NCI-H146 treated with DMSO at 0.1 percent for 48 hours (cell line): Measurements from ENCODE around the gene RARRES1.
A peak's percentile ranks its signal among the peaks of the same experiment; 100 is the strongest.

Source experiments
- DNase-seq: peaks from one replicate; lab custom pipeline; 2025; ENCODE audit not compliant: unreplicated experiment; lab: John Stamatoyannopoulos, UW

Gene RARRES1

DNA sequence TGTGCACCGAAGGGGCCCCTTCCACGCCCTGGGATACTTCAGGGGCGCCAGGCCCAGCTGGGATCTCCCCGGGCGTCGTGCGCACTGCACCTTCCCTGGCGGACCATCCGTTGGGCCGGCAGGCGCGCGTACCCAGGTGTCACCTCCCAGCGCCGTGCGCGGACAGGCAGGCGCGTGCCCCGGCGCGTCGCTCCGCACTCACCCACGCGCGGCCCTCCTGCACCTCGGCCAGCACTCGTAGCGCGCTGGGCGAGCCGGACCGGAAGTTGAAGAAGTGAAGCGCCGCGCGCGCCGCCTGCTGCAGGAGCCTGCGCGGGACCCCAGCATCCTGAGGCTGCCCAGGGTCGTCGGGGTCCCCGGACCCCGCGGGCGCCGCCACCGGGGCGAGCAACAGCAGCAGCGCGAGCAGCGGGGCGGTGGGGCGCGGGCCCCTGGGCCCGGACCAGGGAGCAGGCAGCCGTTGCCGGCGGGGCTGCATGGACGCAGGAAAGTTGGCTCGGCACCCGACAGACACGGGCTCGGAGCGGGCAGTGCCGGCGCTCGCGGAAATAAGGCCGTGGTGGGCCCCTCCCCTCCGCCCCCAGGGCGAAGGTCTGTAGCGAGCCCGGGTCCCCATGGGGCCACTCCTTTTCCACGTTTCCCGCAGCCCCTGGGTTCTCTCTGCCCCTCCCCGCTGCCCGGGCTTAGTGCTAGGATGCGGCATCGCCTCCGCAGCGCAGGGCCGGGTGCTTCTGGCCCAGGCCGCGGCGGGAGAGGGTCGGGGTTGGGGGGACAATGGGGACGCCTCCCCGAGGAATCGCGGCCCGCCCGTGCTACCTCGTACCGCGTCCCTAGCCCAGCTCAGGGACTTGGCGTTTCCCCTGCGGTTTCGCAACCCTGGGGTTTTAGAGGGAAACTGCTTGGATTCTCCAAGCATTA lies at the start of gene RARRES1:
TSS of gene RARRES1 (minus strand) at position 520 of the 918 bp plus-strand sequence. CDS start at position 478, 42 bp downstream.
- peak; percentile 55 for DNase-seq

- no peak for DNase-seq
Observed at GRCh38 chr3:158781849-158782248, 49.6 kb upstream of the RARRES1 start.

DNA sequence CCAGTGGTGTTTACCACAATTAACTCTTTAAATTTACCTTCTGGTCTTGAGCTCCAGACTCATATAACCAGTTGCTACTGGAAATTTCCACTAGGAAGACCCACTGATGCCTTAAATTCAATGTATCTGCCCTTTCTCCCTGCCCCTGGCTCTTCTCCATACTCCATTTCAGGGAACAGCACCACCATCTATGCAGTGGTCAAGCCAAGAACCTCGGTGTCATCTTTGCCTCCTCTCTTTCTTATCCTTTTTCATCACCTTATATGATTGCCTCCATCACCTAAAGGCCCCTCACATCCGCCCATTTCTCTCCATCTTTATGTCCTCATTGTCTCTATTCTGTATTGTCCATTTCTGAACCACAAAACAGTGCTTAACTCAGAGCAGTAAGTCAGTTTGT lies 48.9 kb upstream of the RARRES1 start:
- no peak for DNase-seq

DNA sequence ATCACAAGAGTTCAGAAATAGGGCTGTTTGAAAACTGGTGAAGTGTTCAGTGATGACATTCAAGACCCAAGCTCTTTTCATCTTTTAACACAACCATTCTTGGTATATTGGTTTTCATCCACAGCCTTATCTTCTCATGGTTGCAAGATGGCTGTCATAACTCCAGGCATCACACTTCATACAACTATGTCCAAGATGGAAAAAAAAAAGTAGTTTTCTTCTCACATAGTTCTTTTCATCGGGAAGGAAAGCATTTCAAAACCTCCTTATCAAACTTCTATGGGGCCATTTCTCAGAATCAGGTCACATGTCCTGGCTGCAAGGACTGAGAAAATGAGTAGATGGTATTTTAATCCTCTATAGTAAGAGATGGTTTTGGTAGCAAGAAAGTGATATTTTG lies 48.5 kb upstream of the RARRES1 start:
- DNase-seq: no peak

DNA sequence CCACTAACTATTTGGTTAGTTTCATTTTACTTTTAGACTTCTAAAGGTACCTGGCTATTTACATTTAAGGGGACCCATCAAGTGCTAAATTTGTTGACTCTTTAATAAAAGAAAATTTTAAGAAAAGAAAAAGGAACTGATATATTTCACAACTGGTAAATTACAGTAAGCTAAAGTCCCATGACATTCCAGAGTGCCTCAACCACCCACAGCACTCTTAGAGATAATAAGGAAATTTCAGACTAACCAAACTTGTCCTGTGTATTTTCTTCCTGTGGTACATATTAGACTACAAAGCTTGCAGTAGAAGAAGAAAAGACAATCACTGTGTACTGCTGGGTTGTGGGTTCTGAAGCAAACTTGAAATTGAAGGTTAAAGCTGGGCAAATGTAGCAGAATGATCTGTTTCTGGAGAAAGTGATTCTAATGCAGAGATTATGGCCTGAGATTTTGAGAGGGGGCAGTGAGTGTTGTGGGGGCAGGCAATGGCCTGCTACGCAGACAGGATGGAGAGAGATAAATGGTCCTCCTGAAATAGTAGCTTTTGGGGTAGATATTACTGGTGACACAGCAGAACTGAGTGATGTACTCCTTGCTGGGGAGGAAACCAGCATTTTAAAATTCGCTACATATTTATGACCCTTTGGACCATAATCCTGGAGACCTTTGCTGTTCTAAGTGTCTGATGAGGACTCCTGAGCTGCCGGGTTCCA lies 45.1 kb upstream of the RARRES1 start:
- DNase-seq: no peak

DNA sequence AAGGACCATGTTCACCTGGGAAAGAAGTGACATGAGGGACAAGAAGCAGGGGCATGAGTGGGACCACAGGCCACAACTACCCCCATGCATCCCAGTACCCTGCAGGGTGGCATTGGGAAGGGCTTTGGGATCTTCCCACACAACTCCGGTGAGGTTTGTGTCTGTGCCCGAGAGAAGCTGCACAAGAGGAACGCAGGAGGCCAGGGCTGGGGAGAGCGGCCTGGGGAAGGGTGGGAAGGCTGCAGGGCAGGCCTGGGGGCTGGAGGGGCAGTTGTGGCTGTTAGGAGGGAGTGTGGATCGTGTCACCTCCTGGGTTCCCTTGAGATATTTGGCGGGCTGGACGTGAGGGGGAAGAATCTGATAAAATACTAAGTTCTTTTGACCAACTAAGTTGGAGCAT lies 44.3 kb upstream of the RARRES1 start:
- DNase-seq: no peak

DNA sequence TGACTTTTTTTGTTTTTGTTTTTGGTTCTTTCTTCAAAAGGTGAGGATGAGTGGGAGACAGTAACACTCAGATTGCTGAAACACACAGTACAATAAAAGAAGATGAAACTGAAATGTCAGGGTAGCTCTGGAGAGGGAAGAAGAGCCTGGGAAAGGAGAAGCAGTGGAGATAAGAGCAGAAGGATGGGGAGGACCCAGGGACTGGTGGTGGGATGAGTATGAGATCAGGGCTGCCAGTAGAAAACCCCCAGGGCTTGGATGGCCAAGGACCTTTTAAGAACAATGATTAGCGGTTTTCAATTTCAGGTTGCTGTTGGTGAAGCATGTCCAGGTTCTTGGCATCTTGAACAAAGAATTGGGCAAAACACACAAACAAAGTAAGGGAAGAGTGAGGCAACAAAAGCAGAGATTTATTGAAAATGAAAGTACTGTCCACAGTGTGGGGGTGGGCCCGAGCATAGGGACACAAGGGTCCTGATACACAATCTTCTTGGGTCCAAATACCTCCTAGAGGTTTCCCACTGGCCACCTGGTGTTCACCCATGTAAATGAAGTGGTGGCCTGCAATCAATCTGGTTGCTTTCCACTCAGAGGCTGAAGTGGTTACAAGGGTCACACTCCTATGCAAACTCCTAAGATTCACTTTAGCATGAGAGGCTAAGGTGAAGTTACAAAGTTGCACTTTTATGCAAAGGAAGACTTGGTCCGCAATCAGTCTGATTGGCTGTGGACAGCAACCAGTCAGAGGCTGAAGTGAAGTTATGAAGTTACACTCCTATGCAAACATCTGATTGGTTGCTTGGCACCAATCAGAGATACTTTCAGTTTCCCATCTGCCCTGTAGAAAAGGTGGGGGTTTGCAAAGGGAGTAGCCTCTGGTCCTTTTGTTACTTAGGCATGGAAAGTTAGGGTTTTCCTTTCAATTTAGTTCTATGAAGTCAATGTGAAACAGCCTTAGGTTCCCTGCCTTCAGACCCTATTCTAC lies 43.5 kb upstream of the RARRES1 start:
- no peak for DNase-seq

GRCh38 chr3:158774965-158775364 lies 42.7 kb upstream of the RARRES1 start:
- DNase-seq: no peak

DNA sequence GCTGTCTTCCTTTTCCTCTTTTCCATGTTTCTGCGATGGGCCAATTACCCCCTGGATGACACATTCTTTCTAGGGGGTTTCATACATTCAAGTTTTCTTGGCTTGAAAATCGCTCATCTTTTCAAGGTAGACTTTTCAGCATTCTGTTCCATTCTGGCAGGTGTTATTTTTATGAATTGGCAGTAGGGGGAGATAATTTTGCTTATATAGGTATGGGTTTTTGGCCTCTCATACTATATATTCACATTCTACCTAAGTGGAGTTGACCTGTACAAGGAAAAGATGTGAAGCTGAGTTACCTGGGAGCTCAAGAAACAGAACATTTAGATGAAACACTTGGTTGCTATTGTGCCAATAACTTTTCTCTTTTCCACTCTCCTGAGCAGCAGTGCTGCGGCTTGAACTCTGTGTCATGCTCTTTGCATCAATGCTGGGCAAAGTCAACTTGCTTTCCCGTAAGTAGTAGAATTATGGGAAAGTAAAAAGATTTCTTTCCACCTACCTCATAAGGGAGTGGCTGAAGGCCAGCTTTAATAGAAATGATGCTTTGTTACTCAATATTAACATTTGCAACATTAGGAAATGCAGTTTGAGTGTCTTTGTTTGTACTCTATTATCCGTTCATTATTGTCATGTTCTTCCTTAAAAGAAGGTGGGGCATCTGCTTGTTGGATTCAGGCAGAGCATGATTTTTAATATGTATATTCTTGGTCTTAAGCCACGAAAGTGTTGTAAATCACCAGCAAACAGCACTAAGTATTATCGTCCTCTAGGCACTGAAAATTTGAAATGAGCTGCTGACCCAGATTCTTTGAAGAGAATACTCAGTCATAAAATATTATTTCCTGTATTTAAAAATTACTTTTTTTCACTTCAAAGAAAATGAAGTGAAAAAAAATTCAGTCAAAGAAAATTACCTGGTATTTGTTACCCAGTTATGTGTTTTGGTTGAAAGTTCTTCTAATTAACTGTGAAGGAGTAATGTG lies 41.9 kb upstream of the RARRES1 start:
- DNase-seq: no peak

GRCh38 chr3:158773166-158773565 lies 40.9 kb upstream of the RARRES1 start:
- DNase-seq: no peak

- no peak for DNase-seq
Observed at GRCh38 chr3:158771982-158772381, 39.7 kb upstream of the RARRES1 start.

DNA sequence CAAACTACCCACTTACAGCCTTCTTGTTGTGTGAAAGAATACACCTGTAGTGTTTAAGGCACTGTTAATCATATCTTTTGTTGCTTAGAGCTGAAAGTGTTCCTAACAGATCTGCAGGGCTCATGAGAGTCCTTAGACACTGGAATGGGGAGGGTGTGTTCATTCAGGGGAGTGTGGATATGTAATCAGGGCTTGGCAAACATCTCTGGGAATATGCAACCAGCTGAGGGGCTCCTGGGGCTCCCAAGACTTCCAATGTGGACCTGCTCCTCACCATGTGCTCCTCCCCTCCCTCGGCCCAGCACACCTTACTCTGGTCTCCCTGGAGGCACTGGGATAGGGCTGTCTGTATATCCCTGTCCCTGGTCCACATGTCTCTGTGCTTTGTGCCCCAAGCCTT lies 39.3 kb upstream of the RARRES1 start:
- no peak for DNase-seq

DNA sequence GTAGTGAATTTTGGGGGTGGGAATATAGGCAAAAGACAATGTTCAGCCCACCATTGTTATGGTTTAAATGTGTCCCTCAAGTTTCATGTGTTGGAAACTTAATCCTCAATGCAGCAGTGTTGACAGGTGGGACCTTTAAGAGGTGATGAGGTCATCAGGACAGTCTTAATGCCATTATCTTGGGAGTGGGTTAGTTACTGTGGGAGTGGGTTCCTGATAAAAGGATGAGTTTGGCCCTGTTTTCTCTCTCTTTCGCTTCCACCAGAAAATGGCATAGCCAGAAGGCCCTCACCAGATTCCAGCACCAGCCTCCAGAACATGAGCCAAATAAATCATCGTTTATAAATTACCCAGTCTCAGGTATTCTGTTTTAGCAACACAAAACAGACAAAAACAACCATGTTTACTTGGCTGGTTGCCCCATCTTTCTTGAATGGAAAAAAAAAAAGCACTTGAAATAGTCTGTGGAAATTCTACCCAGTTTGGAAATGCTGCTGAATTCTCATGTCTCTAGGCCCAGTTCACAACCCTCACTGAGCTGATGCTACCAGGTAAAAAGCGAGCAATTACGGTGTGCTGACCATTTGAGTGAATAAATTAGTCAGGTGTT lies 38.6 kb upstream of the RARRES1 start:
- no peak for DNase-seq

GRCh38 chr3:158769952-158770740 lies 37.9 kb upstream of the RARRES1 start:
- DNase-seq: no peak

GRCh38 chr3:158769549-158769948 lies 37.3 kb upstream of the RARRES1 start:
- DNase-seq: no peak

- no peak for DNase-seq
Observed at GRCh38 chr3:158768881-158769543, 36.8 kb upstream of the RARRES1 start.

DNA sequence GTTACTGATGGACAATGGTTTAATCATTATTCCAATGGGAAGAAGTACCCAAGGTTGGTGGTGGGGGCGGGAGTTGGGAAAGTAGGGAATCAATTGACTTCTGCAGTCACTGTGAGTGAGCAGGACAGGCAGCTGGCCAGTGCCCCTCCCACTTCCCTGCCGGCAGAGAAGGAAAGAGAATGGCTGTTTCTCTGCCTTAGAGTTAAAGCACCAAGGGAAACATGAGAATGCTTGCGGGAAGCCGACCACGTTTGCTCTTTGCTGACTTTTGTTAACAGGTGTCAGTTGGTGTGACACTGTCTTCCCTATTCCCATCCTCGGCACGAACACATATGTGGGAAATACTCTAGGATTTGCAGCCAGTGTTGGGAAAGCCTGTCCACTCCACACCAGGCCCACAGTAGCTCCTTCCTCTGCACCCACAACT lies 36.1 kb upstream of the RARRES1 start:
- no peak for DNase-seq

DNA sequence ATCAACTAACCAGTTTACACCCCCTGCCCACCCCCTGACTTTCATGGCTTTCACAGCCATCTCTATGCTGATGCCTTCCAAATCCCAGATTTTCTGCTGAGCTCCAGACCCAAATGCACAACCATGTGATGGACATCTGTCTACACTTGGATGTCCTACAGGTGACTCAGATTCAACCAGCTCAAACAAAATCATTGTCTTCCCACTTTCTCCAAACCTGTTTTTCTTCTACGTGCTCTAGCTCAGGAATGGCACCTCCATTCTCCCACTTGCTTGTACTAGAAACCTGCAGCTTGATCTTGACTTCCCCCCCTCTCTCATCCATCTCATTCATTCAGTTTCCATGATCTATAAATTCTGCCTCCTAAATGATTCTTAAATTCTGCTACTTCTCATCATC lies 34.1 kb upstream of the RARRES1 start:
- DNase-seq: no peak
